T-cell (primary cell): Measurements from ENCODE around the gene UBE3A. TPM values are rescaled to one million over a fixed set of nuclear protein-coding genes. Genes with fewer than 3 reads are reported as not detected.

Experiments used
- ATAC-seq, 4 experiments: fragments of 200-7000 bp in 3 of 4; fragments of 150-1000 bp in 1 of 4; cut with Tn5 transposase; replicated peaks in 1 of 4; 1 replicate in 3 of 4; 2 replicates in 1 of 4; pipeline ENCODE4 v1.10.0; 2021; ENCODE audit warnings: moderate library complexity in 3 of 4, mild to moderate bottlenecking in 2 of 4, moderate number of reproducible peaks in 1 of 4
- CTCF ChIA-PET, 2 donors: fragments of 300-600 bp; sonication (Branson Sonifier 250); formaldehyde crosslinking; loops; one replicate each; lab custom pipeline; 2022; ENCODE audit warnings: antibody characterized with exemption in 2 of 2; lab: Charles Lee
- POLR2A ChIA-PET, 2 donors: fragments of 300-600 bp; sonication (Branson Sonifier 250); formaldehyde crosslinking; loops; one replicate each; lab custom pipeline; 2022; ENCODE audit warnings: antibody characterized with exemption in 2 of 2; lab: Charles Lee
- DNase-seq, 35 experiments: peaks; one replicate each; pipeline versions ENCODE4 v3.0.0 to v3.0.0-alpha.2; 2013 to 2023
- H3K27ac ChIP-seq: one replicate; pipeline ENCODE4 v1.5.1; 2013; ENCODE audit warnings: low read length
- H3K27me3 ChIP-seq, 2 experiments: replicated peaks in 1 of 2; 1 replicate in 1 of 2; 2 replicates in 1 of 2; pipeline versions ENCODE4 v1.6.1 to v1.7.0; 2013; ENCODE audit warnings: low read length in 1 of 2, mixed read lengths in 1 of 2; ENCODE audit not compliant: control insufficient read depth in 2 of 2, insufficient read depth in 2 of 2; ENCODE audit errors: extremely low read depth in 1 of 2
- H3K36me3 ChIP-seq, 2 donors: 1 replicate in 1 of 2; 2 replicates in 1 of 2; pipeline versions ENCODE4 v1.6.1 to v1.7.0; 2013; ENCODE audit warnings: low read length in 1 of 2; ENCODE audit not compliant: control insufficient read depth in 2 of 2, insufficient read depth in 1 of 2; ENCODE audit errors: extremely low read depth in 1 of 2
- H3K4me1 ChIP-seq, 2 experiments: 1 replicate in 1 of 2; 2 replicates in 1 of 2; pipeline versions ENCODE4 v1.6.1 to v1.7.0; 2013; ENCODE audit warnings: low read length in 2 of 2, mixed read lengths in 1 of 2; ENCODE audit not compliant: insufficient read depth in 2 of 2, control insufficient read depth in 1 of 2; ENCODE audit errors: extremely low read depth in 1 of 2
- H3K4me3 ChIP-seq, 2 donors: 1 replicate in 1 of 2; 2 replicates in 1 of 2; pipeline versions ENCODE4 v1.5.1 to v1.7.0; 2013; ENCODE audit warnings: mild to moderate bottlenecking in 2 of 2, low read length in 1 of 2, moderate library complexity in 1 of 2; ENCODE audit not compliant: control insufficient read depth in 1 of 2; ENCODE audit errors: extremely low read depth in 1 of 2
- H3K9me3 ChIP-seq: 2 replicates; pipeline ENCODE4 v1.7.0; 2013
- H3K27ac Mint-ChIP-seq, 2 donors: one replicate each; pipeline ENCODE4 v1.8.0; 2020 to 2021; ENCODE audit warnings: mild to moderate bottlenecking in 2 of 2, mixed read lengths in 2 of 2
- H3K27me3 Mint-ChIP-seq, 2 donors: one replicate each; pipeline ENCODE4 v1.8.0; 2021 to 2022; ENCODE audit warnings: mixed read lengths in 2 of 2
- H3K36me3 Mint-ChIP-seq: one replicate; pipeline ENCODE4 v1.8.0; 2021; ENCODE audit warnings: mixed read lengths
- H3K4me1 Mint-ChIP-seq, 3 donors: one replicate each; pipeline ENCODE4 v1.8.0; 2020 to 2022; ENCODE audit warnings: mixed read lengths in 3 of 3, mild to moderate bottlenecking in 1 of 3
- H3K4me3 Mint-ChIP-seq, 3 donors: one replicate each; pipeline ENCODE4 v1.8.0; 2020 to 2022; ENCODE audit warnings: mild to moderate bottlenecking in 3 of 3, mixed read lengths in 3 of 3, moderate library complexity in 3 of 3
- H3K9me3 Mint-ChIP-seq, 3 donors: one replicate each; pipeline ENCODE4 v1.8.0; 2020 to 2022; ENCODE audit warnings: mixed read lengths in 3 of 3
- WGBS: methylation state at CpG from one replicate; pipeline ENCODE4 v1.1.5; 2013; ENCODE audit warnings: missing lambda C conversion rate; ENCODE audit not compliant: insufficient coverage; 5-methylcytosine and 5-hydroxymethylcytosine counted together
- total RNA-seq, 35 experiments: library from RNA in 6 of 35; stranded (reverse) in 6 of 35; fragments of 120-200 nt in 1 of 35; gene quantifications; one replicate each; pipeline versions ENCODE4 v1.2.1 to v1.2.4 and lab custom pipeline; 2013 to 2026

The UBE3A gene
- total RNA-seq, 5 donors from 2014 or later (not counting 1 experiment from before 2014, with no cell fraction given) = 115 to 119 (median 118) TPM

DNA sequence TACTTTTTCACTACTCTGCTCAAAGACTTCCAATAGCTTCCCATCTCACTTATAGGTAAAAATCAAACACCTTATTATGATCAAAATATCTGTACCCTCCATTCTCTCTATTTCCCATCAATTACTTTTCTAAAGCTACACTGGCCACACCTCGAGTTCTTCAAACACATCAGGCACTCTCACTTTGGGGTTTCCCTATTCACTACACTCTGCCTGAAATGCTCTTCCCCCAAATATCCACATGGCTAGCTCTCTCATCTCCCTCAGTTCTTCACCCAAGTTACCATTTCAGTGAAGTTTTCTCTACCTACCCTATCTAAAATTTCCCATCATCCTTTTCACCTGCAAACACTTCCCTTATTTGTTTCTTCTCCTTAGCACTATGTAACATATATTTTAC lies 14.8 kb downstream of the UBE3A start:
- Histone ChIP-seq H3K27ac (no peak overlapping the region), H3K27me3 (no peaks in the 10 kb centered on the region), H3K4me3 (no peak overlapping the region), H3K9me3 (no peaks in the 10 kb centered on the region), H3K4me1 (peaks cover 6 to 10% of the 10 kb centered on the region in 2 experiments), H3K36me3 (peaks cover 0 to 3% of the 10 kb centered on the region in 2 donors)
- ChIA-PET POLR2A (no interaction called here), CTCF (no interaction called here)
- Mint-ChIP-seq H3K4me3 (no peak overlapping the region), H3K36me3 (peaks cover 41% of the 10 kb centered on the region), H3K27ac (no peak overlapping the region), H3K4me1 (peaks cover 77 to 83% (median 81%) of the 10 kb centered on the region in 3 donors), H3K9me3 (peaks cover 4 to 18% (median 11%) of the 10 kb centered on the region in 3 donors), H3K27me3 (no peaks in the 10 kb centered on the region)
- WGBS = 89% methylated on average over 1 of the region's 1 CpG
- ATAC-seq = no peak
- no peak for DNase-seq

DNA sequence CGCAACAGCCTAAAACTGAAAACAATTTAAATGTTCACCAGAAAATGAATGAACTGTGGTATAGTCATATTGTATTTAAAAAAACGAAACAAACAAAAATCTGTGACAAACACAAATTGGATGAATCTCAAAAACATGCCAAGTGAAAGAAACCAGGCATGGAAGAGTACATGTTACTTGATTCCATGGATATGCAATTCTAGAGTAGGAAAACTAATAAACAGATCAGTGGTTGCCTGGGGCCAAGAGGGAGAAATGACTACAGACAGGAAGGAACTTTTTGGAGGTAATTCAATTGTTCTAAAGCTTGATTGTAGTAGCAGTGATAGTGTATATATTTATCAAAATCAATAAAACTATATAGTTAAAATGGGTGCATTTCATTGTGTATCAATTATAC lies 16.8 kb downstream of the UBE3A start:
- peaks cover 74 to 81% (median 75%) of the 10 kb centered on the region in 3 donors for H3K4me1 Mint-ChIP-seq
- DNase-seq (no peak), ATAC-seq (no peak)
- ChIA-PET CTCF (interaction anchor here in 1 of 2 donors (0.7 kb wide), 1 partner anchor 356 kb away, joined by 3 read pairs; no protein-coding TSS in a partner anchor), POLR2A (no interaction called here)
- H3K4me3 Mint-ChIP-seq = no peak overlapping the region
- no peak overlapping the region for H3K27ac Mint-ChIP-seq
- H3K36me3 Mint-ChIP-seq = peaks cover 52% of the 10 kb centered on the region
- peaks cover 4 to 20% (median 11%) of the 10 kb centered on the region in 3 donors for H3K9me3 Mint-ChIP-seq
- peaks cover 0 to 3% of the 10 kb centered on the region in 2 donors for H3K36me3 ChIP-seq
- H3K27me3 Mint-ChIP-seq = no peaks in the 10 kb centered on the region
- H3K27ac ChIP-seq = no peak overlapping the region
- no peaks in the 10 kb centered on the region for H3K27me3 ChIP-seq
- H3K4me3 ChIP-seq = no peak overlapping the region
- WGBS = no CpG with 5 or more reads among the region's 2 CpGs
- peaks cover 3 to 6% of the 10 kb centered on the region in 2 experiments for H3K4me1 ChIP-seq
- H3K9me3 ChIP-seq = no peaks in the 10 kb centered on the region

- no CpG with 5 or more reads among the region's 4 CpGs for WGBS
- Mint-ChIP-seq H3K36me3 (peaks cover 50% of the 10 kb centered on the region), H3K4me1 (peaks cover 78 to 82% (median 79%) of the 10 kb centered on the region in 3 donors), H3K27me3 (no peaks in the 10 kb centered on the region), H3K9me3 (peaks cover 7 to 20% (median 15%) of the 10 kb centered on the region in 3 donors), H3K27ac (no peak overlapping the region), H3K4me3 (no peak overlapping the region)
- Histone ChIP-seq H3K4me1 (peaks cover 2 to 5% of the 10 kb centered on the region in 2 experiments), H3K4me3 (no peak overlapping the region), H3K27me3 (no peaks in the 10 kb centered on the region), H3K9me3 (no peaks in the 10 kb centered on the region), H3K36me3 (peaks cover 0 to 3% of the 10 kb centered on the region in 2 donors), H3K27ac (no peak overlapping the region)
- ChIA-PET POLR2A (interaction anchor here in 1 of 2 donors (0.6 to 0.8 kb wide), 2 partner anchors 21 to 578 kb away, joined by 3 read pairs; no protein-coding TSS in a partner anchor), CTCF (no interaction called here)
- ATAC-seq (no peak), DNase-seq (no peak)
These were observed 20.6 kb downstream of the UBE3A start for GRCh38 chr15:25418202-25418601.

DNA sequence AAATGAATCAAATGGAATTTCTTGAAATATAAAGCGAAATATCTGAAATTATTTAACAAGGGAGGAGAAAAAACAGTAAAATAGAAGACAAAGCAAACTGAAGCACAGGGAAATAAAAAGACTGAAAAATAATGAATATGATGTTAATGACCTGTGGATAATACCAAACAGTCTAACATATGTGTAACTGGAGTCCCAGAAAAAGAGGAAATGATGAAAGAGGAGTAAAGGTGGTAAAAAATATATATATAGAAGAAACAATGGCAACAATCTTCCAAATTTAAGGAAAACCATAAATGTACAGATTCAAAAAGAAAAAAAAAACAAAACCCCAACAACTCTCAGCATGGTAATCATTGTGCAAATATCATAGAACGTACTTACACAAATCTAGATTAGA lies 21.2 kb downstream of the UBE3A start:
- POLR2A ChIA-PET = interaction anchor here in 1 of 2 donors (0.8 kb wide), 1 partner anchor 578 kb away, joined by 3 read pairs; no protein-coding TSS in a partner anchor
- H3K4me1 Mint-ChIP-seq = peaks cover 82 to 86% (median 84%) of the 10 kb centered on the region in 3 donors

GRCh38 chr15:25416693-25417092 lies 22.1 kb downstream of the UBE3A start:
- H3K9me3 ChIP-seq = no peaks in the 10 kb centered on the region
- H3K4me1 Mint-ChIP-seq = peaks cover 81 to 89% (median 84%) of the 10 kb centered on the region in 3 donors
- peaks cover 0 to 3% of the 10 kb centered on the region in 2 donors for H3K36me3 ChIP-seq
- no peak overlapping the region for H3K27ac Mint-ChIP-seq
- H3K4me3 Mint-ChIP-seq = no peak overlapping the region
- 80% methylated on average over 2 of the region's 3 CpGs for WGBS
- POLR2A ChIA-PET = interaction anchor here in 1 of 2 donors (0.7 kb wide), 1 partner anchor 300 kb away, joined by 5 read pairs; no protein-coding TSS in a partner anchor
- no peaks in the 10 kb centered on the region for H3K27me3 ChIP-seq
- peaks cover 46% of the 10 kb centered on the region for H3K36me3 Mint-ChIP-seq
- ATAC-seq (peak in 1 of 4 experiments; percentile 48), DNase-seq (peak in 1 of 35 experiments; percentile 24)
- no peaks in the 10 kb centered on the region for H3K27me3 Mint-ChIP-seq
- no peak overlapping the region for H3K4me3 ChIP-seq
- peaks cover 2 to 5% of the 10 kb centered on the region in 2 experiments for H3K4me1 ChIP-seq
- CTCF ChIA-PET = interaction anchor here in 1 of 2 donors (0.5 kb wide), 1 partner anchor 37 kb away, joined by 3 read pairs; no protein-coding TSS in a partner anchor
- H3K9me3 Mint-ChIP-seq = peaks cover 7 to 20% (median 12%) of the 10 kb centered on the region in 3 donors
- H3K27ac ChIP-seq = no peak overlapping the region

More for the DNA sequence above, 21.2 kb downstream of the UBE3A start:
- Mint-ChIP-seq H3K27ac (no peak overlapping the region), H3K36me3 (peaks cover 50% of the 10 kb centered on the region), H3K9me3 (peaks cover 7 to 20% (median 15%) of the 10 kb centered on the region in 3 donors), H3K27me3 (no peaks in the 10 kb centered on the region), H3K4me3 (no peak overlapping the region)
- CTCF ChIA-PET = no interaction called here
- no CpG with 5 or more reads among the region's 2 CpGs for WGBS
- Histone ChIP-seq H3K4me3 (no peak overlapping the region), H3K4me1 (peaks cover 2 to 5% of the 10 kb centered on the region in 2 experiments), H3K36me3 (peaks cover 0 to 3% of the 10 kb centered on the region in 2 donors), H3K9me3 (no peaks in the 10 kb centered on the region), H3K27ac (no peak overlapping the region), H3K27me3 (no peaks in the 10 kb centered on the region)
- DNase-seq (no peak), ATAC-seq (no peak)

- H3K27ac ChIP-seq = no peak overlapping the region
- H3K27me3 Mint-ChIP-seq = no peaks in the 10 kb centered on the region
- H3K27me3 ChIP-seq = no peaks in the 10 kb centered on the region
- no peaks in the 10 kb centered on the region for H3K9me3 ChIP-seq
- POLR2A ChIA-PET = no interaction called here
- peaks cover 82 to 88% (median 86%) of the 10 kb centered on the region in 3 donors for H3K4me1 Mint-ChIP-seq
- no peak overlapping the region for H3K27ac Mint-ChIP-seq
- H3K4me1 ChIP-seq = peaks cover 2 to 11% of the 10 kb centered on the region in 2 experiments
- no CpG with 5 or more reads among the region's 3 CpGs for WGBS
- no peak overlapping the region for H3K4me3 ChIP-seq
- CTCF ChIA-PET = interaction anchor here (0.6 kb wide), 2 partner anchors 10 to 30 kb away, joined by 3 to 4 read pairs; no protein-coding TSS in a partner anchor
- no peak for ATAC-seq
- H3K36me3 ChIP-seq = no peaks in the 10 kb centered on the region
- H3K36me3 Mint-ChIP-seq = peaks cover 38% of the 10 kb centered on the region
- no peak for DNase-seq
- peaks cover 4 to 13% (median 8%) of the 10 kb centered on the region in 3 donors for H3K9me3 Mint-ChIP-seq
- H3K4me3 Mint-ChIP-seq = no peak overlapping the region
These were observed 23.1 kb downstream of the UBE3A start for GRCh38 chr15:25415707-25416106.
